GM18858 (cell line): ENCODE results near the gene CBX5.
A peak's percentile ranks its signal among the peaks of the same experiment; 100 is the strongest.
"Not testable (repeated sequence)": the region's sequence is repeated elsewhere in the genome, so short reads cannot be mapped to it uniquely, and the experiment has no call there.

Experiments
- ATAC-seq: cut with Tn5 transposase; IDR thresholded peaks from one replicate; pipeline ENCODE4 v1.9.1; 2021; ENCODE audit not compliant: unreplicated experiment

CBX5 gene

DNA sequence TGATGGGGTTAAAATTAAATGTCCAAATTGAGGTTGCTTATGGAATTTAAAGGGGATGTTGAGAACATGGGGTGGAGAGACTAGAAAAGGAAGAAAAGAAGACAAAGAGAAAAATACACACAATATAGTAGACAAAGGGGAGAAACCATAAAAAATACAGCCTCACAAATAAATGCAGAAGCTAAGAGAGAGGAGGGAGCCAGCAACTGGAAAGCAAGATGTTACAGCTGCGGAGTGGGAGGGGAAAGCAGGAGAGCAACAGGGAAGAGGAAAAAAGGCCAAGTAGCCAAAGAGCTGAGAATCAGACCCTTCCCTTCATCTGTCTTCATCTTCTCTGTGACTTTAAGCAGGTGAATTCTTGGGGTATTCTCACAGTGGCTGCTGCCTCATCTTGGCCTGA, 51.5 kb downstream of the CBX5 start:
- no peak for ATAC-seq

DNA sequence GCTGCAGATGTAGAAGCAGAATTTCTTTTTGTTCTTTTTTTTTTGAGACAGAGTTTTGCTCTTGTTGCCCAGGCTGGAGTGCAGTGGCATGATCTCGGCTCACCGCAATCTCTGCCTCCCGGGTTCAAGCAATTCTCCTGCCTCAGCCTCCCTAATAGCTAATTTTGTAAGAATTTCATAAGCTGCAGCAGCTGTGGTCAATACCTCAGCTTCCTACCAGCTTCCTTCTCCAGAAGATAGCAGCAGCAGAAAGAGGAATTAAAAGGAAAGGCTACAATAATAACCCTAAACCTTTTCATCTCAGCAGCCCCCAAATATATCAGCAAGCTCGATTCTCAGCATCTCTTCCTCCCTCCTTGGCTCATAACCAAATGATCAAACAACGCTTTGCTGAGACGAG, 52.0 kb downstream of the CBX5 start:
- ATAC-seq = not testable (repeated sequence)

DNA sequence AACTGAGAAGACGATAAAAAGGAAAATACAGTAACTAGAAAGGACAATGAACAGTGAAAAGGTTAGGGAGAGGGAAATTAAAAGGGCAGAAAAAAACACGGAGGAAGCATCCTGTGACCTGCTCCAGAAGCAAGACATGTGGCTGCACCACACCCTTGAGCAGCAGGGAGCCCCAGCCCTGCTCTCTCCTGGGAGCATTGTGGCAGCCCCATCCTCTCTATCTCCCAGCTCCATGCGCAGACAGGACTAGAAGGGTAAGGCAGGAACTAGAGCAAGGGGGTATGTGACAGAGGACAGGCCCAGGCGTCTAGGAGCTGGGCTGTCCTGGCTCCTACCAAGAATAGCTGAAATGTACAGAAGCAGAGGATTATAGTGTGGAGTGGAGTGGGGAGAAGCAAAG, 52.5 kb downstream of the CBX5 start:
- no peak for ATAC-seq

DNA sequence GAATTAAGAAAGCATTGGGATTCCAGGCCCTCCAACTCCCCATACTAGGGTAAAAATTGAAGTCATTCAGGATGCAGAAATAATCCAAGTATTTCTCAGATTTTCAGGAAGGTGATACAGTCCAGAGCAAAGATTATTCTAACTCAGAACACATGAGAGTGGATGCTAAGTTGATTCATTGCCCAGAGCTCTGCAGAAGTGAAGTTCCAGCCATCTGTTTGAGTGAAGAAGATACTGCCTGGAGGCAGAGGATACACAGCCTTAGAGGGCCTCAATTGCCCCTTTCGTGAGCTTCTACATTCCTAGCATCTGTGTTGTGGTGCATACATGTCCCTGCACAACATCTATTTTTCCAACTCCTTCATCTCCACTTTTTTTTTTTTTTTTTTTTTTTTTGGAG, 54.3 kb downstream of the CBX5 start:
- no peak for ATAC-seq

DNA sequence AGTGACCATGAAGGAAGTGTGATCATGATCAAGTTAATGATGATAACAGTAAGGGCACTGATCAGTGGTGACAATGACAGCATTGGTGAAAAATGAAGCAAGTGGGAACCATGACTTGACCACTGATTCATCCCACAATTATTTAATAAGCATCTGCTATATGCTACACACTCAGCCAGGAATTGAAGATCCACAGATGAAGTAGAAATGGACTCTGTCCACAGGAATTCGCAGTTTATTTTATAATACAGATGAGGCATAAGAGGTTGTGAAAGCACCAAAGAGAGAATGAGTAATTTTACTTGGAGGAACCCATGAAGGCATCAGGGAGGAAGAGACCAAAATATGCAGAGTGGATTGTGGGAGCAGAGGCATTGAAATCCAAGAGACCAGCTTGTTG, 57.3 kb downstream of the CBX5 start:
- no peak for ATAC-seq

DNA sequence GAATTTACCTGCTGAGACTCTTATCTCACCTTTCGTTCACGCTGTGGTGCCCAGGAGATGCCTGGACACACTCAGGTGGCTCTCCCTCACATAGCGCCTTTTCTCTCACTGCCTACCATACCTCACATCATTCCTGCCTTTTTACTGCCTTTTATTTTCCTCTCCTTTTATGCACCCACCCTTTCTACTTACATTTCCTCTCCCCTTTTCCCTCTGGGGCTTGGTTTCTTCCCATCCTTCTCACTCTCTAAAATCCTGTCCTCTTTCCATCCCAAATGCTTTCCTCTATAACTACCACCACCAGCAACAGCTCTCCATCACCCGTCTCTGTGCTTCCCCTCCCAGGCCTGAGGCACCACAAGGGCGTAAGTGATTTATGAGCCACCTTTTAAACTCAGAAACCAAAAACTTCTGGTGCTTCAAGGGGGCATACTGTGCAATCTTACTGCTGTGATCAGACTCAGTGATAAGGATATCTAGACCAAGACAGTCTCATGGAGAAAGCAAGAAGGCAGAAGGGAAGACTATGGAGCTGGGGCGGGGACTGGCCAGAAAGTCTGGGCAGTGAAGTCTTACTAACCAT, 58.4 kb downstream of the CBX5 start:
- no peak for ATAC-seq

DNA sequence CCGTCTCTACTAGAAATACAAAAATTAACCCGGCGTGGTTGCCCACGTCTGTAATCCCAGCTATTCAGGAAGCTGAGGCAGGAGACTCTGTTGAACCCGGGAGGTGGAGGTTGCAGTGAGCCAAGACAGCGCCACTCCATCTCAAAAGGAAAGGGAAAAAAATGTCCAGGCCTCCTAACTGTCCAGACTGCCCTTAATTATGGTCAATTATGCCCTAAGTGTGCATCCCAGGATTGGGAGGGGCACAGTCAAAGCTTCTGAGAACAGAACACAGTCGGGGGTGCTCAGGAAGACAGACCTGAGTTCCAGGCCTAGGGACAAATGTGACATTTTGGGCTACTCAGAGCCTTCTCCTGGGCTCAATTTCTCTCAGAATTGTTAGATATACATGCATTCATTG, 59.4 kb downstream of the CBX5 start:
- no peak for ATAC-seq

DNA sequence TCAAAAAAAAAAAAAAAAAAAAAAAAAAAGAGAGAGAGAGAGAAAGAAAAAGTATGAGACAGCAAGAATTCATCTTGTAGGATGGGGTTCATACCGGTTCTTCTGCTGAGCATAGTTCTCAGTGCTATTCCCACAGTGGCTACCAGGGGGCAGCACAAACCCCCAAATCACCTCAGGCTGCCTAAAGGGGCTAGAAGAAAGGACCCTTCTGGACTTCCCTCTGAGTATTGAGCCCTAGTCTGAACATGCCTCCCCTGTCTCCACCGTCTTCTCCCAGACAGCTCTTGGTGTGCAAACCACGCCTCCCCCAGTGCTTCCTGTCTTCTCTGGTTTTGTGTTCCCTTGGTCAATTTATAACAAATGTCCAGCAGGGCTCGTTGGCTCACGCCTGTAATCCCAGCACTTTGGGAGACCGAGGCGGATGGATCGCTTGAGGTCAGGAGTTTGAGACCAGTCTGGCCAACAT, 59.8 kb downstream of the CBX5 start:
- ATAC-seq = no peak

DNA sequence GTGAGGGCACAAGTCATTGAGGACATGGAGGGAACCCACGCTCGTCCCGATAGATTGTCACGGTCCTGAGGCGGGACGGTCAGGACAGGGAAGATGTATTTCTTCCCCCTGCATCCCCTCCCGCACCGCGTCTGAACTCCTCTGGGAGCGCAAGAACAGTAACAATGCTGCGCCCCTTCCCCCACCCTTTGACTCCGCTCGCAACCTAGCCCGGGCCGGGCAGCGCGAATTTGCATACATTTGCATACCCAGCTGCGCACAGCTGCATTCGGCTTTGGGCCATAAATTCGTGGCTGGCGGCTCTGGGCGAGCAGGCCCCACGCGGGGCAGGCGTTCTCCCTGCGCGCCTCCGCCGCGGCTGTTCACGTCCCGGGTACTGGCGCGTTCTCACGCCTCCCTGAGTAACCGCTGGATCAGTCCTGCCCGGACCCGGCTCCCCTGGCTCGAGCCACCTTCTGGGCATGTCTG, 62.1 kb downstream of the CBX5 start:
- ATAC-seq = no peak

DNA sequence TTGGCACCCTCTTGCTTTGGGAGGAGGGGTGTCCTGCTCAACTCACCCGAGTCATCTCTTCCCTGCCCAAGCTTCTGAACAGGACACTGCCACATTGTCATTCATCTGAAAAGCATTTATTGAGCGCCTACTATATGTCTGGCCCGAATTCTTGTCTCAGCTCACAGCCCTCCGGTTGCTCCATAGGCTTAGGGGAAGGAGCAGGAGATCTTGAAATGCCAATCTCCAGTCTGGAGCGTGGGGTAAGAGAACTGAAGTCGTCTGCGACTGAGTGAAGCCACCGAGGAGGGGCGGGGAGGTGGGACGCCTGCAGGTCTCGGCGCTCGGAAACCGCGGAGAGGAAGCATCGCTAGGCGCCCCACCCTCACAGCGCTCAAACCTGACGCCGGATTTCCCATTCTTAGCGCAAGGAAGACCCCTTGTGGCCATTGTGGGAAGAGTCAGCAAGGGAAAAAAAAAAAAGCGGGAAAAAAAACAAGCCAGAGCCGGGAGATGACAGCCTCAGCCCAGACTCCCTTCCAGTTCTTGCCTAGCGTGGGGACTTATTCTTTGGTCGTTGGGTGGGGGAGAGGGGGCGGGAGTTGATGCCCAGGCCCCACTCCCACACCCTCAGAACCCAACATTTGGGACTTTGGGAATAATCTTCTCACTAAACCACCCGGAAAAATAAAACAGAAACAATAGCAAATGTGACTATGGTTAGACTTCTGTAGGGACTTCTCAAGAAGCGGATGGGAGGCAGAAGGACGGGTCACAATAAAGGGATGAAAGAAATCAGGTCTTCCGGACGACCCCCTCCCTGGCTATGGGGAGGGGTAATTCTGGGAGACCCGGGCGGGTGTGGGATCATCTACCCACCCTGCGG, 62.9 kb downstream of the CBX5 start:
- ATAC-seq = no peak

DNA sequence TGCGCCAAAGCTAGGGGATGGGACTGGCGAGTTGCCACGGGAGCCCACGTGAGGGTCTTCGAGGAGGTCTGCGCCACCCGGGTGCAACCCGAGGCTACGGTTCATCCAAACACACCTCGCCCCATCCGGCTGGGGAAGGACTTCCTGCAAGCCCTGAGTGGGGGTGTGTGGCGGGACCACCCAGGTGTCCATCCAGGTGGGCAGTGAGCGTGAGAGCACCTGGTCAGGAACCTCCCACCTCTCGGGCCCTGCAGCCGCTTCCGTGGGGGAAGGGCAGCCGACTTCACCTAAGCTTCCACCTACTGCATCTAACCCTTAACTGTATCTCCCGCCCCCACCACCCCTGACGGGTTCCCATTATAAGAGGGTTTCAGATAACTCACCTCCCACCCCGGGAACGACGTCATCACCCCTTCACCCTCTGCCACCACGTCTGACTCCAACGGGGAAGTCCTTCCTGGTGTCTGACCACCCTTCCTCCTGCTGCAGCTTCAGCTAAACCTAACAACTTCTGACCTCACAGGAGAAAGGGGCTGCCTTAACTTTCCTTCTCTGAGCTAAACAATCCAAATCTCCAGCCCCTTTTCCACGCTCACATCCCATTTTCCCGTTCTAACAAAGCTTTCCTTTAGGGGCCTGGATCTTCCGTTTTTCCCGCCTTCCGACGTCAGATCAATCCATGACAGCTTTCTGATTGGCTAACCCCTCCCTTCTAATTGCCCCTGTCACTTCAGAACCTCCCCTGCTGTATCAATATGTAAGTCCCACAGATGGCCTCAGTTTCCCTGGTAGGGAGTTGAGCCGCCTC, 63.7 kb downstream of the CBX5 start:
- no peak for ATAC-seq

DNA sequence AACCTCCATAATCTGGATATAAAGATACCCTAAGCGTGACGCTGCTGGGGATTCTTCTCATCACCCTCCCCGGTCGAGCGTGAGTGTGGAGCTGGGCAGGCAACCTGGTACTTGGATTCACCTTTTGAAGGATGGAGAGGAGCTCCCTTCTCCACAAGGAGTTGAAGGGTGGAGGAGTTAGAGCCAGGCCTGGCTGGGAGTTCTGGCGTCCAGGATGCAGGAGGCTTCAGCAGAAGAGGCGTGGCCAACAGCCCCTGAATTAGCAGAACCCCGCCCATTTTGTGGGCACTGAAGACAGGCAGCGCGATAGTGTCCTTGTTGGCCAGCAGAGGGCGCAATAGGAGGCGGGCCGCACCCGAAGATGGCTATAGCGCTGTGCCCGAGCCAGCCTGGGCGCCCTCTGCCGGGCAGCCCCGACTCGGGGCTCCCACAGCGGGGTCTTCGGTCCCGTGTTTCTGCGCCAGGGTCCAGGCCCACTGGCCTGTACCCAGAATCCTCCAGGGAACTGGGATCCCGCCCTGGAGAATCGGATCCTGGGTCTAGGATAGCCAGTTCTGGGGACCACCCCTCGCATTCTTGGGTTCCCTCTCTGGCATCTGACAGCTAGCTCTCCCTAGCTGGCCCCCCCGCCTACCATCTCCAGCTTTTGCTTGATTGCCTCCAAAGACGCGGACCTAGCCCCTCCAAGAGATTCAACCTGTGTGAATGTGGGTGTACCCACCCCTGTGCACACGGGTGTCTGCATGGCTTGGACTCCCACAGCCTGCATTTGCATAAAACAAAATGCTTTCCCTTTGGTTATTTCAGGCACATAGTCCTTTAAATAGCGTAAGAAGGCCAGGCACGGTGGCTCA, 65.1 kb downstream of the CBX5 start:
- peak; percentile 70 for ATAC-seq

DNA sequence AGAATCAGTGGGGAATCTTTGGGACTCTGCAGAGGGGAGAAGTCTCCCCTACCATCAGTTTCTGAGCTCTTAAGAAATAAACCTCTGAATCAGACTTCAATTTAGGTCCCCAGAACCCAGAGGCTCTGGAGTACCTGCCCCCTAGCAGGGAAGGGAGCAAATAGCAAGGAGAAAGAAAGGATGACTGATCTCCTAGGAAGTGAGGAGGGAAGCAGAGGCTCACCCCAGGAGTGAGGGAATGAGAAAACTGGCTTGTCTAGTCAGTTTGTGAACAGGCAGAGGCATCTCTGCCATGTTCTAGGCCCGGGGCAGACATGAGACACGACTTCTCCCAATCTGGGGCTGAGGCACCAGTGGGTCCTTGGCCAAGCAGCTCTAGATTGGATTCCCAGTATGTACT, 66.8 kb downstream of the CBX5 start:
- no peak for ATAC-seq

DNA sequence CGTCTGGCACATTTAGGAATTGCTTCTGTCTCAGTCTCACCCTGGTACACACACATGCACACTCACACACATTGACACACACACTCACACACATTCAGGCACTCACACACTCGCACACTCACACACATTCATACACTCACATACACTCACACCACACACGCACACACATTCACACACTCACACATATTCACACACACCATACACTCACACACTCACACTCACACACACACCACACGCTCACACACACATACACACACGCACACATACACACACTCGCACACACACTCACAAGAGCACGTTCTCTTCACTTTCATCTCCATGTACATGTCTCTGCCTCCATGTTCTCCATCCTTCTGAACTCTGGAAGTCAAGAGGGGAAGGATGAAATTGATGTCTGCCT, 68.0 kb downstream of the CBX5 start:
- ATAC-seq = no peak

DNA sequence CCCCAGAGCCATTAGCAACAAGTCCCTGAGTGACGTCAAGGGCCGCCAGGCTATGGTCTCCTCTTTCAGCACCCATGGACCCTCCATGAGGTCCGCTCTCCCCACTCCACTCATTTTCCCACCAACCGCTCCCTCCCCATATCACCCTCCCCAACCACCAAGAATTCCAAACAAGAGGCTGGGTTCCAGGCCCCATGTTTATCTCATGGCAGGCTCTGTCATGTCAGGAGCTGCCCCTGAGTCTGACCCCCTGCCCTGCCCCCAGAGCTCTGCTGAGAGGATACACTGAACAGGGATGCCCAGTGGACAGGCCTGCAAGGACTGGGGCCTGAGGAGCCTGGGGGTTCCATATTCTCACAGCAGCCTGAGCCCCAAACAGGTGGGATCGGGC, 69.5 kb downstream of the CBX5 start:
- no peak for ATAC-seq

DNA sequence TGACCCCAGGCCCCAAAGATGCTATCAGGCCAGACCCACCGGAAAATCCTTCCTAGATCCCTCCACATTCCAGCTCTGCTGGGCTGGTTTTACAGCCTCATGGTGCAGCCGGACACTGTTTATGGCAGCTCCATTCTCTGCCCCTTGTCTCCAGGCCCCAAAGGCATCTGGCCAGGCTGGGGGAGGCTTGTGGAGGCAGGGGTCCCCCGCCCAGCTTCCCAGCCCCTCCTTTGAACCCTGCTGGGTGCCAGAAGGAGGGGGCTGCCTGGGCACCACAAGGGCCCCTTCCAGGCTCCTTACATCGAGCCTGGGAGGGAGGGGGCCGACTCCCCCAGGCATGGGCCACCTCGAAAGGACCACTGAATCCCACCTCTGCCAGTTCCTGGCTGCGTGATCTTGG, 71.3 kb downstream of the CBX5 start:
- no peak for ATAC-seq

DNA sequence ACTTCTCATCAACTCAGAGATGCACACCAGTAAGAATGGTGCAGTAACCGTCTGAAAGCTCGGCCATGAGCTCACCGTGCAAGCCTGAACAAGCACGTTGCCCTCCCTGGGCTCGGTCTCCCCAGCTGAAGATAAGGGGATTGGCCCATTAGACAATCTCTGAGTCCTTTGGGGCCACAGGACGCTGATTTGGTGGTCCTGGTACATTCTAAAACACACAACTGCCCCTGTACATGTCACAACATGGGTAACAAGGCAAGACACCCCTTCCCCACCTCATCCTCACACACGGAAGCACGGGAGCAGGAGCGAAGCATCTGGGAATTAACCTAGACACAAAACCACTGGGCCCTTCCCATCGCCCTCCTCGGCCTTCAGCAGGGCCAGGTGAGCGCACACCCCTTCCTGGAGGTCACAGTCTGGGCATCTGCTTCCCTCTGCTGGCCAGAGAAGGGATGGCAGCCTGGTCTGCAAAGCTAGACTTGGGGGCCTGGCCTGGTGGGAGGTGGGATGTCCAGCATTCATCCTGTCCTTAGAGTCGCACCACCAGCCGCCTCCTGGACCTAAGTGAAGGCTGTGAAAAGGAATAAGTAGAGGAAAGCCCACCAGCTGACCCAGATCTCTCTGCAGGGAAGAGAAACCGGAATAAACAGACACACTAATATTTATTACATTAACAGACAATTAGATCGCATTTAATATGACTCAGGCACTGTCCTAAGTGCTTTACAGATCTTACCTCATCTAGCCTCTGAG, 72.2 kb downstream of the CBX5 start:
- no peak for ATAC-seq

DNA sequence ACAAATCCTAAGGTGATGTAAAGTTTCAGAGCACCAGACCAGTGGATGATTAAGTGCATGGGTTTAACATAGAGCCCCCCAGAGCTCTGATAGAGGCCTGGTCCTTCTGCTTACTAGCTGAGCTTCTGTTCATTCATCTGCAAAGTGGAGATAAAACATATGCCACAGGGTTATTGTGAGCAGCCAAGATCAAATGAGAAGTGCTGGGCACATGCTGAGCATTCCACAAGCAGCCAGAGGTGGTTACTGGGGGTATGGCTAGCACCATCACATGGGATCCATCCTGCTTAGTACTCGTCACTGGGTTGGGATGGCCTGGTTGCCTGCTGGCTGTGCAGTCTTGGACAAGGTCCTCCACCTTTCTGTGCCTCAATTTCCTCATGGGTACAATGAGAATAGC, 73.1 kb downstream of the CBX5 start:
- no peak for ATAC-seq

DNA sequence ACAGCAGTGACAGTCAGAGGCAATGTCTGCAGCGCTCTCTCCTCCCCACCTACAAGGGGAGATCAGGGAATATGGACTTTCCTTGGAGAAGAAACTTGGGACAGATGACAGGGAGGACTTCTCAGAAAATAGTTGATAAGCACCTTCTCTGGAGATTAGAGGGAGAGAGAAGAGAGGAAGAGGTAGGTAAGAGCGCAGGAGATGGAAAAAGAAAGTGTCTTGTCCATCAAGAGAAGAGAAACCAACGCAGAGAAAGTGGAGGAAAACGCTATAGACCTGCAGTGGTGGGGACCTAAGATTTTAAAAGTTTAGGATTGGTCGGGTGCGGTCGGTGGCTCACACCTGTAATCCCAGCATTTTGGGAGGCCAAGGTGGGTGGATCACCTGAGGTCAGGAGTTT, 75.6 kb downstream of the CBX5 start:
- no peak for ATAC-seq
